ENCODE results near the gene CLCN6. TPM values are rescaled to one million over a fixed set of nuclear protein-coding genes. Genes with fewer than 3 reads are reported as not detected.

CLCN6 gene
- polyA plus RNA-seq, 1 experiment, result 9.0 TPM

GRCh38 chr1:11794446-11795237, 11.3 kb upstream of the CLCN6 start:
- CTCF ChIA-PET, result interaction anchor here (1.3 kb wide), 1 partner anchor 9 kb away, joined by 5 read pairs; no protein-coding TSS in a partner anchor
- H3K27ac ChIP-seq (ENCODE audit: low read depth, low read length), result no peak overlapping the region
- POLR2A ChIA-PET, result interaction anchor here (2.7 kb wide), 1 partner anchor 9 kb away, joined by 7 read pairs; no protein-coding TSS in a partner anchor
- no peak overlapping the region for H3K4me3 ChIP-seq (ENCODE audit: low read depth, low read length)
- no peak for DNase-seq (ENCODE audit: low read depth, low spot score)
- TF ChIP-seq CTCF (IDR thresholded peaks at IDR 0.05; ENCODE audit: low read depth, low read length), result no peak
- H3K27me3 ChIP-seq (ENCODE audit: control insufficient read depth, insufficient read depth, low read length), result no peaks in the 10 kb centered on the region
- H3K9me3 ChIP-seq (ENCODE audit: control insufficient read depth, insufficient read depth, low read length), result no peaks in the 10 kb centered on the region

GRCh38 chr1:11795238-11795890, 10.6 kb upstream of the CLCN6 start:
- no peak for DNase-seq (ENCODE audit: low read depth, low spot score)
- no peak for TF ChIP-seq CTCF (IDR thresholded peaks at IDR 0.05; ENCODE audit: low read depth, low read length)
- H3K9me3 ChIP-seq (ENCODE audit: control insufficient read depth, insufficient read depth, low read length), result no peaks in the 10 kb centered on the region
- POLR2A ChIA-PET, result interaction anchor here (0.6 kb wide), 1 partner anchor 10 kb away, joined by 4 read pairs; the partner anchor contains the start of genes CLCN6 and MTHFR
- no peak overlapping the region for H3K27ac ChIP-seq (ENCODE audit: low read depth, low read length)
- H3K4me3 ChIP-seq (ENCODE audit: low read depth, low read length), result no peak overlapping the region
- H3K27me3 ChIP-seq (ENCODE audit: control insufficient read depth, insufficient read depth, low read length), result no peaks in the 10 kb centered on the region
- CTCF ChIA-PET, result interaction anchor here (3.8 kb wide), 1 partner anchor 10 kb away, joined by 23 read pairs; no protein-coding TSS in a partner anchor

GRCh38 chr1:11796036-11796828, 9.8 kb upstream of the CLCN6 start:
- ChIA-PET CTCF (interaction anchor here (3.8 kb wide), 1 partner anchor 11 kb away, joined by 23 read pairs; no protein-coding TSS in a partner anchor), POLR2A (interaction anchor here (0.6 kb wide), 1 partner anchor 10 kb away, joined by 4 read pairs; the partner anchor contains the start of genes CLCN6 and MTHFR)
- no peak for TF ChIP-seq CTCF (IDR thresholded peaks at IDR 0.05; ENCODE audit: low read depth, low read length)
- Histone ChIP-seq H3K4me3 (ENCODE audit: low read depth, low read length) (no peak overlapping the region), H3K9me3 (ENCODE audit: control insufficient read depth, insufficient read depth, low read length) (no peaks in the 10 kb centered on the region), H3K27me3 (ENCODE audit: control insufficient read depth, insufficient read depth, low read length) (no peaks in the 10 kb centered on the region), H3K27ac (ENCODE audit: low read depth, low read length) (no peak overlapping the region)
- DNase-seq (ENCODE audit: low read depth, low spot score), result no peak

GRCh38 chr1:11797525-11798216, 8.3 kb upstream of the CLCN6 start:
- TF ChIP-seq CTCF (IDR thresholded peaks at IDR 0.05; ENCODE audit: low read depth, low read length), result no peak
- no peak for DNase-seq (ENCODE audit: low read depth, low spot score)
- CTCF ChIA-PET, result interaction anchor here (1.0 to 3.8 kb wide), 2 partner anchors 13 to 14 kb away, joined by 3 to 23 read pairs; no protein-coding TSS in a partner anchor
- POLR2A ChIA-PET, result no interaction called here
- Histone ChIP-seq H3K27ac (ENCODE audit: low read depth, low read length) (no peak overlapping the region), H3K9me3 (ENCODE audit: control insufficient read depth, insufficient read depth, low read length) (no peaks in the 10 kb centered on the region), H3K4me3 (ENCODE audit: low read depth, low read length) (no peak overlapping the region), H3K27me3 (ENCODE audit: control insufficient read depth, insufficient read depth, low read length) (no peaks in the 10 kb centered on the region)
